Measurements from ENCODE around the gene GCG. TPM values are rescaled to one million over a fixed set of nuclear protein-coding genes. Genes with fewer than 3 reads are reported as not detected.
A peak's percentile ranks its signal among the peaks of the same experiment; 100 is the strongest.

GCG gene
- total RNA-seq, 4 donors from 2014 or later: 1.8 TPM; not detected in 3

GRCh38 chr2:162113776-162114168, 38.3 kb downstream of the GCG start:
- TF ChIP-seq POLR2A (IDR thresholded peaks at IDR 0.05) (no peak), EP300 (IDR thresholded peaks at IDR 0.05) (peak in 1 of 2 donors; percentile 61)
- Histone ChIP-seq H3K9me3 (peaks cover 0 to 10% (median 0%) of the 10 kb centered on the region in 4 donors), H3K4me3 (no peak overlapping the region), H3K36me3 (no peaks in the 10 kb centered on the region), H3K4me1 (peaks cover 0 to 18% (median 3%) of the 10 kb centered on the region in 4 donors), H3K27me3 (no peaks in the 10 kb centered on the region), H3K27ac (no peak overlapping the region)
- 63 to 76% methylated on average over 1 of the region's 1 CpG for WGBS, 2 donors
- DNase-seq (ENCODE audit: low spot score in 2 of 2): peak in 1 of 2 donors; percentile 61

GRCh38 chr2:162113088-162113775, 38.8 kb downstream of the GCG start:
- WGBS, 2 donors: 80 to 83% methylated on average over 3 of the region's 3 CpGs
- Histone ChIP-seq H3K9me3 (peaks cover 0 to 10% (median 0%) of the 10 kb centered on the region in 4 donors), H3K36me3 (no peaks in the 10 kb centered on the region), H3K27me3 (no peaks in the 10 kb centered on the region), H3K4me3 (no peak overlapping the region), H3K27ac (no peak overlapping the region), H3K4me1 (peaks cover 0 to 13% (median 3%) of the 10 kb centered on the region in 4 donors)
- DNase-seq (ENCODE audit: low spot score in 2 of 2): no peak
- TF ChIP-seq CTCF (IDR thresholded peaks at IDR 0.05) (no peak), EP300 (IDR thresholded peaks at IDR 0.05) (no peak), POLR2A (IDR thresholded peaks at IDR 0.05) (no peak)

GRCh38 chr2:162111958-162112850, 39.8 kb downstream of the GCG start:
- H3K27me3 ChIP-seq: no peaks in the 10 kb centered on the region
- no peaks in the 10 kb centered on the region for H3K36me3 ChIP-seq
- H3K4me3 ChIP-seq: no peak overlapping the region
- peaks cover 0 to 12% (median 3%) of the 10 kb centered on the region in 4 donors for H3K4me1 ChIP-seq
- no peak overlapping the region for H3K27ac ChIP-seq
- 87 to 91% methylated on average over 5 of the region's 5 CpGs for WGBS, 2 donors
- peaks cover 0 to 10% (median 0%) of the 10 kb centered on the region in 4 donors for H3K9me3 ChIP-seq
- no peak for TF ChIP-seq EP300 (IDR thresholded peaks at IDR 0.05)
- no peak for TF ChIP-seq POLR2A (IDR thresholded peaks at IDR 0.05)
- no peak for TF ChIP-seq CTCF (IDR thresholded peaks at IDR 0.05)
- no peak for DNase-seq (ENCODE audit: low spot score in 2 of 2)

GRCh38 chr2:162107361-162107901, 44.6 kb downstream of the GCG start:
- no peaks in the 10 kb centered on the region for H3K9me3 ChIP-seq
- TF ChIP-seq EP300 (IDR thresholded peaks at IDR 0.05): no peak
- no peak for TF ChIP-seq POLR2A (IDR thresholded peaks at IDR 0.05)
- TF ChIP-seq CTCF (IDR thresholded peaks at IDR 0.05): no peak
- WGBS, 2 donors: 82 to 85% methylated on average over 4 of the region's 4 CpGs

GRCh38 chr2:162106746-162107145, 45.3 kb downstream of the GCG start:
- no peak overlapping the region for H3K4me3 ChIP-seq
- H3K4me1 ChIP-seq: peaks cover 0 to 11% (median 0%) of the 10 kb centered on the region in 4 donors
- no peaks in the 10 kb centered on the region for H3K9me3 ChIP-seq
- H3K27me3 ChIP-seq: no peaks in the 10 kb centered on the region
- TF ChIP-seq CTCF (IDR thresholded peaks at IDR 0.05) (no peak), EP300 (IDR thresholded peaks at IDR 0.05) (no peak), POLR2A (IDR thresholded peaks at IDR 0.05) (no peak)
- H3K27ac ChIP-seq: no peak overlapping the region
- no peak for DNase-seq (ENCODE audit: low spot score in 2 of 2)
- WGBS, 2 donors: 60 to 61% methylated on average over 1 of the region's 1 CpG
- no peaks in the 10 kb centered on the region for H3K36me3 ChIP-seq

More at GRCh38 chr2:162107361-162107901, 44.6 kb downstream of the GCG start:
- DNase-seq (ENCODE audit: low spot score in 2 of 2): no peak
- peaks cover 0 to 11% (median 0%) of the 10 kb centered on the region in 4 donors for H3K4me1 ChIP-seq
- H3K36me3 ChIP-seq: no peaks in the 10 kb centered on the region
- no peaks in the 10 kb centered on the region for H3K27me3 ChIP-seq
- no peak overlapping the region for H3K4me3 ChIP-seq
- H3K27ac ChIP-seq: no peak overlapping the region

Data from tibial nerve (tissue), 4 donors.